SKM-1 treated with dmso at 0.1 percent for 144 hours (cell line): ENCODE data around the gene TDRD7.
"Not testable (repeated sequence)": the region's sequence is repeated elsewhere in the genome, so short reads cannot be mapped to it uniquely, and the experiment has no call there.

Experiments
- DNase-seq: peaks from one replicate; lab custom pipeline; 2025; ENCODE audit not compliant: unreplicated experiment; lab: John Stamatoyannopoulos, UW

The TDRD7 gene

GRCh38 chr9:97425973-97426336, 14.1 kb downstream of the TDRD7 start:
- no peak for DNase-seq

- no peak for DNase-seq
These were observed 16.0 kb downstream of the TDRD7 start for GRCh38 chr9:97427885-97428284.

- DNase-seq: no peak
These were observed 18.6 kb downstream of the TDRD7 start for GRCh38 chr9:97430316-97431043.

- no peak for DNase-seq
These were observed 19.1 kb downstream of the TDRD7 start for GRCh38 chr9:97431044-97431441.

GRCh38 chr9:97431549-97432143, 19.8 kb downstream of the TDRD7 start:
- no peak for DNase-seq

- DNase-seq: no peak
These were observed 25.2 kb downstream of the TDRD7 start for GRCh38 chr9:97437051-97437600.

GRCh38 chr9:97438257-97438656, 26.4 kb downstream of the TDRD7 start:
- no peak for DNase-seq

- no peak for DNase-seq
These were observed 26.8 kb downstream of the TDRD7 start for GRCh38 chr9:97438666-97439065.

- no peak for DNase-seq
These were observed 28.3 kb downstream of the TDRD7 start for GRCh38 chr9:97440160-97440559.

- DNase-seq: no peak
These were observed 29.8 kb downstream of the TDRD7 start for GRCh38 chr9:97441729-97442128.

GRCh38 chr9:97445119-97445701, 33.3 kb downstream of the TDRD7 start:
- DNase-seq: no peak

GRCh38 chr9:97447001-97447400, 35.1 kb downstream of the TDRD7 start:
- DNase-seq: no peak

GRCh38 chr9:97453573-97453972, 41.7 kb downstream of the TDRD7 start:
- DNase-seq: not testable (repeated sequence)

- not testable (repeated sequence) for DNase-seq
These were observed 44.9 kb downstream of the TDRD7 start for GRCh38 chr9:97456841-97457240.

- DNase-seq: no peak
These were observed 47.4 kb downstream of the TDRD7 start for GRCh38 chr9:97459326-97459725.

GRCh38 chr9:97462159-97462558, 50.3 kb downstream of the TDRD7 start:
- no peak for DNase-seq

GRCh38 chr9:97462914-97463313, 51.0 kb downstream of the TDRD7 start:
- no peak for DNase-seq

GRCh38 chr9:97468658-97469448, 57.0 kb downstream of the TDRD7 start:
- DNase-seq: no peak

GRCh38 chr9:97470076-97470475, 58.2 kb downstream of the TDRD7 start:
- no peak for DNase-seq

- no peak for DNase-seq
These were observed 61.8 kb downstream of the TDRD7 start for GRCh38 chr9:97473717-97474116.

GRCh38 chr9:97474372-97474925, 62.6 kb downstream of the TDRD7 start:
- no peak for DNase-seq
